Measurements from ENCODE around the gene P2RY10. TPM values are rescaled to one million over a fixed set of nuclear protein-coding genes. Genes with fewer than 3 reads are reported as not detected.

The P2RY10 gene, protein sequence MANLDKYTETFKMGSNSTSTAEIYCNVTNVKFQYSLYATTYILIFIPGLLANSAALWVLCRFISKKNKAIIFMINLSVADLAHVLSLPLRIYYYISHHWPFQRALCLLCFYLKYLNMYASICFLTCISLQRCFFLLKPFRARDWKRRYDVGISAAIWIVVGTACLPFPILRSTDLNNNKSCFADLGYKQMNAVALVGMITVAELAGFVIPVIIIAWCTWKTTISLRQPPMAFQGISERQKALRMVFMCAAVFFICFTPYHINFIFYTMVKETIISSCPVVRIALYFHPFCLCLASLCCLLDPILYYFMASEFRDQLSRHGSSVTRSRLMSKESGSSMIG
- total RNA-seq: not detected in 3 replicates

DNA sequence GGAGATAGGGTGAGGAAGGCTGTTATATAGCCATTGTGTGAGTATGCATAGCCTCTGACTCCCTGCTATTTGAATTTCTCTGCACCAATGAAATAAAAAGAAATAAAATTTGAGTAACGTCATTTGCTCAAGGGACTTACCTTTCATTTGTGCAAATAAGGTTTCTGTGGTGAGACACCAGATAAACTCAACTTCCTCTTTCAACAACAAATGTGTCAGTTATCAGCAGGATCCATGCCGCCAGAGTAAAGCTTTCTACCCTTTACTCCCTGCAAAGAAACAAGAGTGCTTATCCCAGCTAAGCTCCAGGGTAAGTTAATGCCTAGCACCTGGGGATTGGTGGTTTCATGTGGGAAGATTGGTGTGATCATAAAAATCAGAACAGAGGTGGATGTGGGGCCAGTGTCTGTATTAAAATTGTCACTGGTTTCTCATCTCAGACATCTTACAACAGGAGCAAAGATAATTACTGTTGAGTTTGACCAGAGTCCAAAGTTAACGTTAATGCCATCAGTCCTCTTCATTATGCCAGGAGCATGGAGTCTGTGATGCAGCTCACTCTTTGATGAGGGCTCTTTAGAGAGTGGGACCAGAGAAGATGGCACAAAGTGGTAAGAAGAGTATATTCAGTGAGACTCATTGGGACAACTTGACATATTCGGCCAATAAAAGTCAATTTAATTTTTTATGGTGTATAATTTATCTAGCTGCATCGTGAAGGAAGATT is at the start of gene P2RY10:
Gene P2RY10 (plus strand): TSS at position 206 of the 727 bp plus-strand sequence. CDS start 15,130 bp downstream, outside the sequence.
- no peak within 1 kb of the TSS for H3K4me3 Mint-ChIP-seq
- peaks cover 16% of the 10 kb centered on the region for H3K9me3 Mint-ChIP-seq
- no peaks in the 10 kb centered on the region for H3K36me3 Mint-ChIP-seq
- H3K27me3 Mint-ChIP-seq (ENCODE audit: low read depth): no peaks in the 10 kb centered on the region
- H3K4me1 Mint-ChIP-seq: no peaks in the 10 kb centered on the region
- TF ChIP-seq, protein P1, sequence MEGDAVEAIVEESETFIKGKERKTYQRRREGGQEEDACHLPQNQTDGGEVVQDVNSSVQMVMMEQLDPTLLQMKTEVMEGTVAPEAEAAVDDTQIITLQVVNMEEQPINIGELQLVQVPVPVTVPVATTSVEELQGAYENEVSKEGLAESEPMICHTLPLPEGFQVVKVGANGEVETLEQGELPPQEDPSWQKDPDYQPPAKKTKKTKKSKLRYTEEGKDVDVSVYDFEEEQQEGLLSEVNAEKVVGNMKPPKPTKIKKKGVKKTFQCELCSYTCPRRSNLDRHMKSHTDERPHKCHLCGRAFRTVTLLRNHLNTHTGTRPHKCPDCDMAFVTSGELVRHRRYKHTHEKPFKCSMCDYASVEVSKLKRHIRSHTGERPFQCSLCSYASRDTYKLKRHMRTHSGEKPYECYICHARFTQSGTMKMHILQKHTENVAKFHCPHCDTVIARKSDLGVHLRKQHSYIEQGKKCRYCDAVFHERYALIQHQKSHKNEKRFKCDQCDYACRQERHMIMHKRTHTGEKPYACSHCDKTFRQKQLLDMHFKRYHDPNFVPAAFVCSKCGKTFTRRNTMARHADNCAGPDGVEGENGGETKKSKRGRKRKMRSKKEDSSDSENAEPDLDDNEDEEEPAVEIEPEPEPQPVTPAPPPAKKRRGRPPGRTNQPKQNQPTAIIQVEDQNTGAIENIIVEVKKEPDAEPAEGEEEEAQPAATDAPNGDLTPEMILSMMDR (IDR thresholded peaks at IDR 0.05; ENCODE audit: unreplicated experiment): no peak
- no peak within 1 kb of the TSS for H3K27ac Mint-ChIP-seq
- DNase-seq (ENCODE audit: low spot score in 2 of 2, unreplicated experiment in 2 of 2): no peak

DNA sequence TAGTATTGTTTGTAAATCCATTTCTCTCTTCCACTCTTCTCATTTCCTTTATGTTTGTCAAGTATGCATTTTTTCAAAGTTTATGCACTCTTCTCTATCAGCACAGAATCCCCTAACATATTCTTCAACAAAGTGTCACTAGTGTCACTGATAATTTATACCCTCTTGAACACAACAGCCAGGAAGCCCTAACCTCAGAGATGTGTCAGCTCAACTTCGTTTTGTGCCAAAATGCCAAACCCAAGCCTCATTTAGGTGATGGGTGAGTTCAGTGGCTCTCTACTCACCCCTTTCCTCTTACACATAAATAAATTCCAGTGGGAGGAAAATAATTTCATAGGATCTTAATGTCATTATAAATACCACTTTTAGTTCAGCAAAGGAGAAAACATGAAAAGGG is 22.4 kb upstream of the P2RY10 start:
- TF ChIP-seq, protein P1 (IDR thresholded peaks at IDR 0.05; ENCODE audit: unreplicated experiment): no peak
- Mint-ChIP-seq H3K9me3 (peaks cover 48% of the 10 kb centered on the region), H3K36me3 (no peaks in the 10 kb centered on the region), H3K4me3 (no peak overlapping the region), H3K27me3 (ENCODE audit: low read depth) (no peaks in the 10 kb centered on the region), H3K4me1 (no peaks in the 10 kb centered on the region), H3K27ac (no peak overlapping the region)
- DNase-seq (ENCODE audit: low spot score in 2 of 2, unreplicated experiment in 2 of 2): no peak

DNA sequence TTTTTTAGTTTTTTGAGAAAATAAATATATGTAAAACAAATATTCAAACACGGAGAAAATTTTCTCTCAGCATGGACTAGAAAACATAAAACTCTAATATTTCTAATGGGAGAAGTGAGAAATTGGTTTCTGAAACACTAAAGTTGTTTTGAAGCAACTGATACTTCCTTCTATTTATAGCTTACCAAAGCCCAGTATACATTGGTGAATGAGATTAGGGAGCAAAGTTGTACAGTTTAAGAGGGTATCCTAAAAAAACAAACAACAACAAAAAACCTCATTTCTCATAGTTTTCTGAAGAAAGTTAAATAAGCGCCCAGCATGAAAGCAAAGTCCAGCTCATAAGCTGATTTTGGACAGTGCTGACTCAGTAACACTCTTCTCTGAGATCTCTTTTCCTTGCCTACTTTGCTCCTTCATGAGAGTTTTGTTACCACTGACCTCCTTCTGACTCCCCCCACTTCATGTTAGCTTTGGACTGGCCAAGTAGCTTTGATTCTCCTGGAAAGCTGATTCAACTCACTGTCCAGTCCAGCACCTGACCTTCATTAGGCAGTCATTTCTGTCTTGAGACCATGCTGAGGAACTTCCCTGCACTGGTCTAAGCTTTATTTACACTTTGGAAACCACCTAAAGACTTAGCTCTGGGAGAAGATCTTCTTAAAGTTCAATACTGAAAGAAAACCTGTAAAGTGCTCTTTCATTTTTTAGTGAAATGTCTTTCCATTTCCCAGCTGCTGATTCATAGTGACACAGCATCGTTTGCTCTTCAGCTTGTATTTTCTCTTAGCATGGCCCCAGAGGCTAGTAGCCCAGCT is 21.8 kb upstream of the P2RY10 start:
- no peaks in the 10 kb centered on the region for H3K36me3 Mint-ChIP-seq
- TF ChIP-seq, protein P1 (IDR thresholded peaks at IDR 0.05; ENCODE audit: unreplicated experiment): no peak
- no peak for DNase-seq (ENCODE audit: low spot score in 2 of 2, unreplicated experiment in 2 of 2)
- peaks cover 53% of the 10 kb centered on the region for H3K9me3 Mint-ChIP-seq
- H3K27ac Mint-ChIP-seq: no peak overlapping the region
- no peak overlapping the region for H3K4me3 Mint-ChIP-seq
- H3K27me3 Mint-ChIP-seq (ENCODE audit: low read depth): no peaks in the 10 kb centered on the region
- H3K4me1 Mint-ChIP-seq: no peaks in the 10 kb centered on the region

DNA sequence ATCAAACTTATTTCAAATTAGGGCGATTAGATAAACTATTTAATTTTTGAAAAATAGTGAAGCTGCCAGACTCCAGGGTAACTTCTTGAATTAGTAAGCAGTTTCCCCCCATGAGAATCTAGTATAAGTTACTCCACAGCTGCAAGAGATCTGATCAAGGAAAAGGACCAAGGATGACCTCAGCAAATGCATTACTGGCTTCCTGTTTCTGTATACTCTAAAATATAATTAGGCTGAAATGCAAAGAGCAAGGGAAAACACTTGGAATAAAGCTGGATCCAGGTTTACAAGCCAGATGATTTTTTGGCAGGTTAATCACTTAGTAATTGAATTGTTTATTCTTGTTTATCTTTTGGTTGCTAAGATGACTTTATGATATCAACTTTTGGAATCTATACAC is 13.4 kb upstream of the P2RY10 start:
- H3K9me3 Mint-ChIP-seq: peaks cover 66% of the 10 kb centered on the region
- no peaks in the 10 kb centered on the region for H3K36me3 Mint-ChIP-seq
- no peak overlapping the region for H3K27ac Mint-ChIP-seq
- no peaks in the 10 kb centered on the region for H3K27me3 Mint-ChIP-seq (ENCODE audit: low read depth)
- DNase-seq (ENCODE audit: low spot score in 2 of 2, unreplicated experiment in 2 of 2): no peak
- H3K4me3 Mint-ChIP-seq: no peak overlapping the region
- TF ChIP-seq, protein P1 (IDR thresholded peaks at IDR 0.05; ENCODE audit: unreplicated experiment): no peak
- H3K4me1 Mint-ChIP-seq: no peaks in the 10 kb centered on the region

DNA sequence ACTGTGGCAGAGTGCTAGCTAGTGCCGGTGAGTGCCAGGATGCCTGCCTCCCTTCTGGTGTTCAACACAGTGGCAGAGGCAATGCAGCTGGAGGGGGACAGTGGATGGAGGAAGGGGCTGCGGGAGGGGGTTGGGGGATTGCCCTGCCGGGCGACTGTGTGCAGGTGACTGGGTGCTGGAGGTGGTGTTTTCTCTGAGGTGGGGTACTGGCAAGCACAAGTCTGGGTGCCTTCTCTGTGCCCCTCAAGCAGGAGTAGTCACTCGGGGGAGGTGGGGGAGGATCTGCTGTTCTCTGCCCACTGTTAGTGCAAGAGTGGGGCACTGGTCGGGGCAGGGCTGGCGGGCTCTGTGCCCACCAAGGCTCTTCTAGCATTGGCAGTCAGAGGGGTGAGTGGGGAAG is 10.3 kb upstream of the P2RY10 start:
- Mint-ChIP-seq H3K4me3 (no peak overlapping the region), H3K27ac (no peak overlapping the region), H3K27me3 (ENCODE audit: low read depth) (no peaks in the 10 kb centered on the region), H3K4me1 (no peaks in the 10 kb centered on the region), H3K36me3 (no peaks in the 10 kb centered on the region), H3K9me3 (peaks cover 69% of the 10 kb centered on the region)
- no peak for DNase-seq (ENCODE audit: low spot score in 2 of 2, unreplicated experiment in 2 of 2)
- TF ChIP-seq, protein P1 (IDR thresholded peaks at IDR 0.05; ENCODE audit: unreplicated experiment): no peak

All from mesothelial cell of epicardium (in vitro differentiated cells).